SH-SY5Y (cell line): ENCODE measurements around the gene NOL4L.
A peak's percentile ranks its signal among the peaks of the same experiment; 100 is the strongest.

Experiments
- GATA2 ChIP-seq: IDR thresholded peaks from 2 replicates; pipeline ENCODE4 v1.6.1; 2011; ENCODE audit warnings: mild to moderate bottlenecking, low read depth, low read length
- GATA3 ChIP-seq: IDR thresholded peaks from 2 replicates; pipeline ENCODE4 v1.6.1; 2011; ENCODE audit warnings: low read depth, mild to moderate bottlenecking, low read length, moderate library complexity

The NOL4L gene

GRCh38 chr20:32532246-32532645 is 52.9 kb downstream of the NOL4L start:
- no peak for TF ChIP-seq GATA3
- TF ChIP-seq GATA2, result no peak

GRCh38 chr20:32528905-32529670 is 56.0 kb downstream of the NOL4L start:
- no peak for TF ChIP-seq GATA3
- no peak for TF ChIP-seq GATA2

GRCh38 chr20:32528171-32528891 is 56.8 kb downstream of the NOL4L start:
- no peak for TF ChIP-seq GATA3
- no peak for TF ChIP-seq GATA2

GRCh38 chr20:32527447-32528055 is 57.6 kb downstream of the NOL4L start:
- TF ChIP-seq GATA3, result no peak
- TF ChIP-seq GATA2, result no peak; the same call in 1 of the 2 replicates

- peak; percentile 89 for TF ChIP-seq GATA2
- TF ChIP-seq GATA3, result no peak
These were observed 58.1 kb downstream of the NOL4L start for GRCh38 chr20:32527052-32527446.

GRCh38 chr20:32526541-32526940 is 58.6 kb downstream of the NOL4L start:
- TF ChIP-seq GATA3, result no peak
- TF ChIP-seq GATA2, result no peak

- TF ChIP-seq GATA3 (no peak), GATA2 (no peak)
These were observed 59.0 kb downstream of the NOL4L start for GRCh38 chr20:32526125-32526524.

GRCh38 chr20:32524829-32525501 is 60.2 kb downstream of the NOL4L start:
- TF ChIP-seq GATA3 (no peak), GATA2 (no peak)

GRCh38 chr20:32523613-32524213 is 61.4 kb downstream of the NOL4L start:
- TF ChIP-seq GATA3, result no peak
- TF ChIP-seq GATA2, result no peak

GRCh38 chr20:32522776-32523612 is 62.1 kb downstream of the NOL4L start:
- no peak for TF ChIP-seq GATA3
- TF ChIP-seq GATA2, result no peak

GRCh38 chr20:32522526-32522775 is 62.7 kb downstream of the NOL4L start:
- no peak for TF ChIP-seq GATA3
- no peak for TF ChIP-seq GATA2

GRCh38 chr20:32521780-32522525 is 63.2 kb downstream of the NOL4L start:
- TF ChIP-seq GATA2 (peak; percentile 9; the same call in 1 of the 2 replicates), GATA3 (no peak)

GRCh38 chr20:32520927-32521203 is 64.3 kb downstream of the NOL4L start:
- TF ChIP-seq GATA2, result no peak
